ENCODE data around the gene DCAF5. TPM values are rescaled to one million over a fixed set of nuclear protein-coding genes. Genes with fewer than 3 reads are reported as not detected.

DCAF5 gene
- total RNA-seq, 1 donor from 2014 or later = 14.5 TPM

DNA sequence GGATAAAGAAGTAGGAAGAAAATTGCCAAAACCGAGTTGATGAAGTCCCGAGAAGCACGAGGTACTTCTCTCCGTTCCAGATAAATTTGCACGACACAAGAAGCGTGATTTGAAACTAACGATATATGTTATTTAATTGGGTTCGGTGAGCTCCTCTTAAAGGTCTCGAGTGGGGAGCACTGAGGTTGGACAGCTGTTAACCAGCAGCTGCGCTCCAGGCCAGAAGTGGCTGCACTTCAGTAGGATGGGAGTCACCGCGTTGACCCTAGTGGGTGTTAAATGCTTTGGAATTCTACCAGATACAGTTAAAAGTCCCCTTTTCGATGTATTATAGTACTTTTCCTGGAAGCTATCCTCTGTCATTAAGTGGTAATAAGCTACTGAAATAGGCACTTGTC, 953 bp upstream of the DCAF5 start:
- TF ChIP-seq, protein P1, sequence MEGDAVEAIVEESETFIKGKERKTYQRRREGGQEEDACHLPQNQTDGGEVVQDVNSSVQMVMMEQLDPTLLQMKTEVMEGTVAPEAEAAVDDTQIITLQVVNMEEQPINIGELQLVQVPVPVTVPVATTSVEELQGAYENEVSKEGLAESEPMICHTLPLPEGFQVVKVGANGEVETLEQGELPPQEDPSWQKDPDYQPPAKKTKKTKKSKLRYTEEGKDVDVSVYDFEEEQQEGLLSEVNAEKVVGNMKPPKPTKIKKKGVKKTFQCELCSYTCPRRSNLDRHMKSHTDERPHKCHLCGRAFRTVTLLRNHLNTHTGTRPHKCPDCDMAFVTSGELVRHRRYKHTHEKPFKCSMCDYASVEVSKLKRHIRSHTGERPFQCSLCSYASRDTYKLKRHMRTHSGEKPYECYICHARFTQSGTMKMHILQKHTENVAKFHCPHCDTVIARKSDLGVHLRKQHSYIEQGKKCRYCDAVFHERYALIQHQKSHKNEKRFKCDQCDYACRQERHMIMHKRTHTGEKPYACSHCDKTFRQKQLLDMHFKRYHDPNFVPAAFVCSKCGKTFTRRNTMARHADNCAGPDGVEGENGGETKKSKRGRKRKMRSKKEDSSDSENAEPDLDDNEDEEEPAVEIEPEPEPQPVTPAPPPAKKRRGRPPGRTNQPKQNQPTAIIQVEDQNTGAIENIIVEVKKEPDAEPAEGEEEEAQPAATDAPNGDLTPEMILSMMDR (conservative IDR thresholded peaks at IDR 0.05; ENCODE audit: low read depth, low read length) = no peak
- DNase-seq (ENCODE audit: low read depth) = no peak
- H3K4me3 ChIP-seq (ENCODE audit: low read depth, low read length) = peak overlapping the region; percentile 93

DNA sequence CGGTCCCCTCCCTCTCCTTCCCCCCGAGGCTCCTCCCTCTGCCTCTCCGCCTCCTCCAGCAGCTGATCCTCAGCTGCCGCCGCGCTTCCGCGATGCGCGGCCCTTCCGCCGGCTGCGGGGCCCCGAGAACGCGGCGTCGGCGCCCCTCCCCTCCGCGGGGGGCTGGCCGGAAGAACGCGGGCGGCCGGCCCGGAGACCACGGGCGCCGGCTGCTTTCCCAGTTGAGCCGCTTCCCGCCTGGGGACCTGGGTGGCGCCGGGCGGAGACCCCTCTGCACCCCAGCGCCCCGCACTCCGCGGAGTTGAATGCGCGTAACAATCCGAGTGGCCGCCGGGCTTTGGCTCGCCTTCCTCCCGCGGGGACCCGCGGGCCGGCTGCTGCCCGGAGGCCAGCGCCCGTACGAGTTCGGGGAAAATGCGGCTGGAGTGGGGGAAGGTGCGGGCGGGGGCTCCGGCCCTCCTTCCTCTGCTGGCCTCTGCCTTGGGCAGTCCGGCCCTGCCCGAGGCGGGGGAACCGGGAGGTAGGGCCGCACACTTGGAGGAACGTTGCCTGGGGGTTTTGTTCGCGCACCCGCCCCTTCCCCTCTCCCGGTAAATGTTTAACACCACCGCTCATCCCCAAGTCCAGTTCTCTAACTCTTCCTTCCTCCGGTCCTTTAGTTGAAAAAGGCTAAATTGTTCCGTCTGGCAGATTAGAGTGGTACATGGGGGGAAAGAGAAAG, 393 bp upstream of the DCAF5 start:
- TF ChIP-seq, protein P1 (conservative IDR thresholded peaks at IDR 0.05; ENCODE audit: low read depth, low read length) = no peak
- H3K4me3 ChIP-seq (ENCODE audit: low read depth, low read length) = peak overlapping the region; percentile 93
- DNase-seq (ENCODE audit: low read depth) = peak; percentile 50

DNA sequence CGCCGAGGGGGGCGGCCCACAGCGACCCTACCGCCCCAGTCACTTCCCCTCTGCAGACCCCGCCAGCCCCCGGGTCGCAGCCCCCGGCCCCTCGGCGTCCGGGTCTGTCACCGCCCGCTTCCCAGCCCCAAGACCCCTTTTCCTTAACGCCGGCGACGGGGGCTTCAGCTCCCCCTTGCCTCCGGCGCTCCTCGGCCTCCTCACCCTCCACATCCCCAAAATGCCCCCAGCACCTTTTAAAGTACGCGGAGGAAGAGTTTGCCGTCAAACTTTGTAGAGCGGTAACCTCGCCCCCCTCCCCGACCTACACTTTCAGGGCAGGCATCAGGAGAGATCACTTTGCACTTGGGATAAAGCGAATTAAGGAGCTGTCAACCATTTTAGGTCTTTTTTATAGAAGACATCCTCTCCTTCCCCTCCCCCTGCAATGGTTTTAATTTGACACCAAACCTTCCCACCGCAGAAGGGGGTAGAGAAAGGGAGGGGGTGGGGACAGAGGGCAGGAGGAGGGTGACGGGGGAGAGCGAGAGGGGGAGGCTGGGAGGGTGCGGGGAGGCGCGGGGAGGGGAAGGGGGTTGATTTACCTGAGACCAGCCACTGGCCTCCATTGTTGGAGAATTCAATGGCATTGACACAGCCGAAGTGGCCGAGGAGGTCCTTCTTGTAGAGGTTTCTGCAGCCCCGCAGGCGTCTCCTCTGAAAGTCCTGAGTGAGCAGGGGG, 578 bp downstream of the DCAF5 start:
- TF ChIP-seq, protein P1 (conservative IDR thresholded peaks at IDR 0.05; ENCODE audit: low read depth, low read length) = no peak
- H3K4me3 ChIP-seq (ENCODE audit: low read depth, low read length) = peak overlapping the region; percentile 93
- no peak for DNase-seq (ENCODE audit: low read depth)

DNA sequence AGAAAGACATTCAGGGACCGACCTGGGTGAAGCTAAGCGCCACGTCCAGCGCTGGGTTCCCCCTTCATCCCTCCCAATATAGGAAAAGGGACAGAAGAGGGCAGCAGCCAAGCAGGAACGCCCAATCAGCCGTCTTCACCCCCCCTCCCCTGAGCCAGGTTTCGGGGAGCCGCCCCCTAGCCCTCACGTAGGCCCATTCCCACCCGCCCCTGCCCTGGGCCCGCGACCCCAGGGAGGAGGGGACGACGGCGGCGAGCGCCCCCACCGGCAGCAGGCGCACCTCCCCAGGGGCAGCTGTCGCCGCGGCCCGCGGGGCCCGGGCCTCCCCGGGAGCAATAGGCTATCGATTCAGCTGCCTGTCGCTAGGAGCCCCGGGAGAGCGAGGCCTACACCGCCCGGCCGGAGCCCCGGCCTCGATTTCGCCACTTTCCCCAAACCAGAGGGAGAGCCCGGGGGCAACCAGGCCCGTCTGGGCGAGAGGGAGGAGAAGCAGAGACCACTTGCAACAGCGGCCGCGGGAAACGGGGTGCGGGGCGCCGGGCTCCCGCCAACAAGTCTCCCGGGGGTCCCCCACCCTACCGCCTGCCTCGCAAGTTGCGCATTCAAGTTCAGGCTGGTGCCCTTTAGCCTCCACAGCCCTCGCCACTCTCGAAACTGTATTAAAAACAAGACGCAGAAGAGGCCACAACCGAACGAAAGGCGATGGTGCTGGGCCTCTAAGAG, 1.3 kb downstream of the DCAF5 start:
- TF ChIP-seq, protein P1 (conservative IDR thresholded peaks at IDR 0.05; ENCODE audit: low read depth, low read length) = peak; percentile 46
- peak overlapping the region; percentile 93 for H3K4me3 ChIP-seq (ENCODE audit: low read depth, low read length)
- no peak for DNase-seq (ENCODE audit: low read depth)

DNA sequence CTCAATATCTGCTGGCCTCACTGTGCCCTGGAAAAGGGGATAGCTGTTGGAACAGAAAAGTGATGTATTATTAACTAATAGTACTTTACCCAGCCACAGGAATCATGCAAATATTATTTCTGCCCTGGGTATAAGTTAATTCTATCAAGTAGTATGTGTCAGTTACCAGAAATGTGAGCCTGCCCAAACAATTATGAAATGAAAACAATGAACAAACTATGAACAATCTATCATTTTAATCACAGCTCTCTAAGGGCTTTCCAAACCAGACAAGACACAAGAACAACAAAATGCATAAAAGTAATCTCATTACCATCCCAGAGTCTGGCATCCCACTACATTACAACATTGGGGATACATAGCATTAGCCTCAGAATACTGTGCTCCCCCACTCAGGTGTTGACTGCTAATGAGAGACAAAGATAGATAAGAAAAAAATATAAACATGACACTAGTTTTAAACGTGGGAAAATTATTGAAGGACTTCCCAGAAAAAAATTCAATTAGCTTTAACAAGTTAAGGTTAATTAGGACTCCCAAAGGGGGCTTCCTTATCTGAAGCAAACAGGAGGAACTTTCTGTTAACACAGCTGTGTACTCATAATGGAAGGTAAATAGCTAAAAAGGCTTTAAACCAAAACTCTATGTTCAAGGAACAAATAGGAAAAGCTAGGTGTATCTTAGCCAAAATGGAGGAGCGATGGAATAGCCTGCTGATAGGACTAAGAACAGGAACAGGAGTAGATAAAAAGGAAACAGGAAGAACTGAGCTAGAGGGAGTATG, 3.3 kb downstream of the DCAF5 start:
- DNase-seq (ENCODE audit: low read depth) = no peak
- TF ChIP-seq, protein P1 (conservative IDR thresholded peaks at IDR 0.05; ENCODE audit: low read depth, low read length) = no peak
- H3K4me3 ChIP-seq (ENCODE audit: low read depth, low read length) = no peak overlapping the region

DNA sequence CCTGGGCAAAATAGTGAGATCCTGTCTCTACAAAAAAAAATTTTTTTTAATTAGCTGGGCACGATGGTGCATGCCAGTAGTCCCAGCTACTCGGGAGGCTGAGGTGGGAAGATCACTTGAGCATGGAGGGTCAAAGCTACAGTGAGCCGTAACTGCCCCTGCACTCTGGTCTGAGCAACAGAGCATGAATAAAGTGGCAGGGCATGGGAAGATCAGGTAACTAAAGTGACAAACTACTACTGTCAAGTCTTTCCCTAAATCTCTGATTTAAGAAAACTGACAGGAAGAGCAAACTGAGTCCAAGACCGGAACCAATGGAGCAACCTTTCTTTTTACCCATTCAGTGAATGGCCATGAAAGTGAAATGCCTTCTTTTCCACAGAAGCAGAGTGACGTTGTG, 10.8 kb downstream of the DCAF5 start:
- TF ChIP-seq, protein P1 (conservative IDR thresholded peaks at IDR 0.05; ENCODE audit: low read depth, low read length) = no peak

More for the DNA sequence above, 10.8 kb downstream of the DCAF5 start:
- no peak for DNase-seq (ENCODE audit: low read depth)
- H3K4me3 ChIP-seq (ENCODE audit: low read depth, low read length) = no peak overlapping the region

All from epithelial cell of proximal tubule (primary cell).